K562 (cell line): ENCODE measurements around the gene BRPF1. TPM values are rescaled to one million over a fixed set of nuclear protein-coding genes. Genes with fewer than 3 reads are reported as not detected.
"Not testable (repeated sequence)": the region's sequence is repeated elsewhere in the genome, so short reads cannot be mapped to it uniquely, and the experiment has no call there.

Experiments
- ATAC-seq: fragments of 200-7000 bp; cut with Tn5 transposase; 3 replicates; pipeline ENCODE4 v1.9.1; 2020; ENCODE audit warnings: moderate library complexity
- BruUV-seq: library from RNA; stranded (reverse); fragments of 400-500 nt; replicated peaks from 2 replicates; lab custom pipeline; 2021; lab: Mats Ljungman, UMichigan
- CTCF ChIA-PET: fragments of 300-600 bp; formaldehyde crosslinking; extraction: SDS; loops from one replicate; lab custom pipeline; 2021; ENCODE audit warnings: low intra/inter-chr PET ratio; lab: Yijun Ruan, JAX
- POLR2A ChIA-PET: fragments of 300-600, 350-650 bp; sonication (Branson Sonifier 250); formaldehyde crosslinking; extraction: SDS; loops from one replicate; lab custom pipeline; 2021; ENCODE audit warnings: antibody characterized with exemption, inconsistent platforms; lab: Yijun Ruan, JAX
- DNase-seq, 4 experiments: peaks; one replicate each; pipeline versions ENCODE4 v3.0.0 to v3.0.0-alpha.2; 2011 to 2018; ENCODE audit warnings: low spot score in 3 of 4, mixed read lengths in 3 of 4; ENCODE audit errors: extremely low read depth in 1 of 4
- FAIRE-seq: peaks from 2 replicates; lab custom pipeline; 2011; peaks lifted over from hg19 to GRCh38; lab: Jason Lieb, UNC
- H2AFZ ChIP-seq: 2 replicates; pipeline ENCODE4 v1.6.0; 2011; ENCODE audit warnings: low read depth, low read length, control low read depth, inconsistent platforms
- H3K27ac ChIP-seq: fragments of 200-600 bp; 3 replicates; pipeline ENCODE4 v1.8.0; 2011; ENCODE audit warnings: low read depth, mild to moderate bottlenecking, control low read depth, inconsistent platforms, low read length, moderate library complexity, mixed read lengths; ENCODE audit errors: extremely low read depth
- H3K27me3 ChIP-seq, 2 experiments: fragments of 300-600 bp in 1 of 2; 2 replicates in 1 of 2; 3 replicates in 1 of 2; pipeline versions ENCODE4 v1.6.0 to v1.8.0; 2011; ENCODE audit warnings: inconsistent platforms in 2 of 2, low read length in 2 of 2, mild to moderate bottlenecking in 1 of 2, mixed read lengths in 1 of 2, moderate library complexity in 1 of 2; ENCODE audit not compliant: control insufficient read depth in 2 of 2, insufficient read depth in 2 of 2
- H3K36me3 ChIP-seq: fragments of 300-600 bp; 3 replicates; pipeline ENCODE4 v1.8.0; 2011; ENCODE audit warnings: mild to moderate bottlenecking, low read length, inconsistent platforms; ENCODE audit not compliant: control insufficient read depth, insufficient read depth
- H3K4me1 ChIP-seq, 2 experiments: fragments of 200-600 bp in 1 of 2; replicated peaks in 1 of 2; 2 replicates in 1 of 2; 3 replicates in 1 of 2; pipeline versions ENCODE4 v1.5.1 to v1.8.0; 2011; ENCODE audit warnings: inconsistent platforms in 2 of 2, low read length in 2 of 2, mild to moderate bottlenecking in 1 of 2, mixed read lengths in 1 of 2, moderate library complexity in 1 of 2; ENCODE audit not compliant: control insufficient read depth in 2 of 2, insufficient read depth in 2 of 2
- H3K4me2 ChIP-seq: 2 replicates; pipeline ENCODE4 v1.6.1; 2011; ENCODE audit warnings: low read length, control low read depth, inconsistent platforms, mixed read lengths; ENCODE audit not compliant: insufficient read depth
- H3K4me3 ChIP-seq: fragments of 200-600 bp; sonication (generic), shearing (Covaris generic); 2 replicates; pipeline ENCODE4 v1.5.1; 2016; ENCODE audit warnings: control low read depth, inconsistent platforms
- H3K79me2 ChIP-seq: fragments of 200-600 bp; 3 replicates; pipeline ENCODE4 v1.8.0; 2011; ENCODE audit warnings: low read length, inconsistent platforms; ENCODE audit not compliant: control insufficient read depth, insufficient read depth
- H3K9ac ChIP-seq, 2 experiments: 2 replicates each; pipeline versions ENCODE4 v1.6.0 to v1.6.1; 2011; ENCODE audit warnings: low read depth in 2 of 2, low read length in 2 of 2, control low read depth in 1 of 2, inconsistent platforms in 1 of 2, mild to moderate bottlenecking in 1 of 2, mixed read lengths in 1 of 2; ENCODE audit not compliant: insufficient read depth in 1 of 2
- H3K9me1 ChIP-seq: one replicate; pipeline ENCODE4 v1.6.0; 2011; ENCODE audit warnings: inconsistent platforms, mild to moderate bottlenecking, low read length, moderate library complexity; ENCODE audit not compliant: control insufficient read depth, insufficient read depth
- H3K9me3 ChIP-seq: replicated peaks from 2 replicates; pipeline ENCODE4 v1.5.1; 2011; ENCODE audit warnings: low read depth, low read length, inconsistent platforms; ENCODE audit not compliant: control insufficient read depth, insufficient read depth
- H4K20me1 ChIP-seq: replicated peaks from 2 replicates; pipeline ENCODE4 v1.6.1; 2011; ENCODE audit warnings: low read length, inconsistent platforms, mixed read lengths; ENCODE audit not compliant: control insufficient read depth, insufficient read depth
- NFIC ChIP-seq: fragments of 450-650 bp; IDR thresholded peaks from 2 replicates; pipeline ENCODE4 v1.6.1; 2017; ENCODE audit warnings: mild to moderate bottlenecking, inconsistent platforms
- NFIX ChIP-seq: fragments of 250-450 bp; sonication (Bioruptor Pico); IDR thresholded peaks from 2 replicates; pipeline ENCODE4 v1.4.0; 2020; ENCODE audit warnings: low read depth, mild to moderate bottlenecking, moderate library complexity
- POLR2AphosphoS5 ChIP-seq: IDR thresholded peaks from 2 replicates; pipeline ENCODE4 v1.6.1; 2011; ENCODE audit warnings: mild to moderate bottlenecking, low read depth, low read length, moderate library complexity; ENCODE audit not compliant: control insufficient read depth, insufficient read depth
- ZNF121 ChIP-seq: sonication (generic); formaldehyde crosslinking; conservative IDR thresholded peaks from 2 replicates; pipeline ENCODE4 v1.8.0; 2022; ENCODE audit warnings: missing genetic modification reagents
- WGBS: fragments of 100-300 bp; shearing (Covaris generic); methylation state at CpG from one replicate; pipeline ENCODE4 v1.1.6; 2016; ENCODE audit warnings: low coverage, mixed read lengths; ENCODE audit not compliant: insufficient coverage; ENCODE audit errors: missing lambda C conversion rate; 5-methylcytosine and 5-hydroxymethylcytosine counted together
- in situ Hi-C: fragments of 300-500 bp; cut with MboI; formaldehyde crosslinking; loops from 4 replicates; pipeline ENCODE4 v1.15.0; 2018; ENCODE audit warnings: inconsistent platforms, mixed read lengths
- intact Hi-C: fragments of 100-400 bp; cut with micrococcal nuclease; formaldehyde crosslinking; loops from 2 replicates; pipeline ENCODE4 v1.14.2; 2022
- polyA plus RNA-seq, 8 experiments: library from polyadenylated mRNA; depleted of rRNA in 4 of 8; stranded (reverse) in 5 of 8; unstranded in 3 of 8; fragments of >200 nt; fragmentation: Nextera tagmentation in 2 of 8; fragmentation: Illumina TruSeq in 1 of 8; extraction: Ambion mirVana in 2 of 8; extraction: Trizol in 1 of 8; gene quantifications; 2 replicates each; pipeline versions ENCODE4 v1.2.1 to v1.2.3, GENCODE V29; 2011 to 2014; ENCODE audit warnings: inconsistent platforms in 1 of 8, missing spikeins in 1 of 8
- total RNA-seq, 7 experiments: library from RNA; depleted of rRNA in 6 of 7; stranded (reverse); fragments of >200 nt in 6 of 7; fragmentation: Illumina TruSeq in 2 of 7; extraction: Trizol in 2 of 7; gene quantifications; 2 replicates each; pipeline versions ENCODE4 v1.2.1 to v1.2.3, GENCODE V29; 2011 to 2021; ENCODE audit warnings: low replicate concordance in 1 of 7

The BRPF1 gene
- total and polyA plus RNA-seq, 9 of the 15 experiments (the other 6 are each of a cell fraction or from before 2014, with no cell fraction given): 1.1 to 40.2 (median 23.5) TPM

DNA sequence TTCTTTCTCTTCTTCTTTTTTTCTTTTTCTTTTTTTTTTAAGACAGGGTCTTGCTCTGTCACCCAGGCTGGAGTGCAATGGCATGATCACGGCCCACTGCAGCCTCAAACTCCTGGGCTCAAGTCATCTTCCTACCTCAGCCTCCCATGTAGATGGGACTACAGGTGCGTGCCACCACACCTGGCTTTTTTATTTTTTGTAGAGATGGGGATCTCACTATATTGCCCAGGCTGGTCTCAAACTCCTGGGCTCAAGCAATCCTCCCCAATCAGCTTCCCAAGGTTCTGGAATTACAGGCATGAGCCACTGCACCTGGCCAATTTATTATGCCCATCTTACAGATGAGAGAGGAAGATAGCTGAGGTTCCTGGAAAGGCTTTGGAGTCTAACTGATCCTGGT is 39.5 kb downstream of the BRPF1 start:
- intact Hi-C loops, H3K27ac ChIP-seq, ATAC-seq, H3K9ac ChIP-seq, DNase-seq, H3K36me3 ChIP-seq, H3K9me1 ChIP-seq, H3K9me3 ChIP-seq, H2AFZ ChIP-seq, H3K79me2 ChIP-seq, H4K20me1 ChIP-seq, H3K4me3 ChIP-seq, BruUV-seq, in situ Hi-C loops, H3K27me3 ChIP-seq, H3K4me2 ChIP-seq: not testable (repeated sequence)
- 31% methylated on average over 2 of the region's 2 CpGs for WGBS
- peak; percentile 40 for FAIRE-seq
- H3K4me1 ChIP-seq: peaks cover 0 to 19% of the 10 kb centered on the region in 2 experiments; a peak in 3 of 5 replicates
- ChIA-PET POLR2A (interaction anchor here (0.9 to 2.6 kb wide), 3 partner anchors 11 to 37 kb away, joined by 3 to 8 read pairs (median 4); no protein-coding TSS in a partner anchor), CTCF (interaction anchor here (0.6 kb wide), 1 partner anchor 357 kb away, joined by 5 read pairs; no protein-coding TSS in a partner anchor)
- TF ChIP-seq ZNF121 (CRISPR knock-in tag): peak; percentile 74

- TF ChIP-seq NFIX (peak; percentile 85), POLR2AphosphoS5 (no peak), NFIC (peak; percentile 98)
- Histone ChIP-seq H2AFZ (no peak overlapping the region), H3K9me3 (no peaks in the 10 kb centered on the region), H4K20me1 (no peaks in the 10 kb centered on the region), H3K27ac (no peak overlapping the region), H3K9ac (peak overlapping the region in 1 of 2 experiments; percentile 49; a peak in 1 of 4 replicates), H3K36me3 (peaks cover 19% of the 10 kb centered on the region; the same call in 2 of the 3 replicates), H3K9me1 (no peaks in the 10 kb centered on the region), H3K4me2 (no peak overlapping the region), H3K27me3 (no peaks in the 10 kb centered on the region), H3K79me2 (no peaks in the 10 kb centered on the region), H3K4me1 (peaks cover 7 to 10% of the 10 kb centered on the region in 2 experiments), H3K4me3 (no peak overlapping the region)
- ATAC-seq: no peak
- no peak for DNase-seq
- WGBS: 32% methylated on average over 5 of the region's 5 CpGs
- ChIA-PET CTCF (no interaction called here), POLR2A (interaction anchor here (0.5 to 2.2 kb wide), 6 partner anchors 9 to 107 kb away, joined by 3 to 12 read pairs (median 6); no protein-coding TSS in a partner anchor)
- BruUV-seq: no TSS peak
- in situ Hi-C loops: no loop called here
- no peak for FAIRE-seq
- intact Hi-C loops: no loop called here
These were observed 45.6 kb downstream of the BRPF1 start for GRCh38 chr3:9776896-9777693.
